PC-3 (cell line): ENCODE measurements around the gene VGLL1. TPM values are rescaled to one million over a fixed set of nuclear protein-coding genes. Genes with fewer than 3 reads are reported as not detected.

Experiments
- ATAC-seq: fragments of 200-7000 bp; cut with Tn5 transposase; 2 replicates; pipeline ENCODE4 v1.9.1; 2020; ENCODE audit warnings: mild to moderate bottlenecking, moderate library complexity
- BruUV-seq: library from RNA; stranded (reverse); fragments of 400-500 nt; replicated peaks from 2 replicates; lab custom pipeline; 2021; lab: Mats Ljungman, UMichigan
- CTCF ChIA-PET: fragments of 300-600 bp; sonication (Branson Sonifier 250); formaldehyde crosslinking; loops from one replicate; lab custom pipeline; 2022; ENCODE audit warnings: antibody characterized with exemption; lab: Charles Lee
- POLR2A ChIA-PET: fragments of 300-600 bp; sonication (Branson Sonifier 250); formaldehyde crosslinking; loops from one replicate; lab custom pipeline; 2022; ENCODE audit warnings: antibody characterized with exemption; ENCODE audit not compliant: unreplicated experiment; lab: Charles Lee
- DNase-seq: peaks from one replicate; pipeline ENCODE4 v3.0.0-alpha.2; 2015
- H2AFZ ChIP-seq: fragments of 300-600 bp; sonication (generic); 2 replicates; pipeline ENCODE4 v1.6.0; 2016; ENCODE audit warnings: antibody characterized with exemption, low read length
- H3F3A ChIP-seq: fragments of 300-600 bp; sonication (generic); one replicate; pipeline ENCODE4 v1.6.0; 2017; ENCODE audit warnings: antibody characterized with exemption, low read length, control low read depth, mild to moderate bottlenecking; ENCODE audit not compliant: unreplicated experiment
- H3K27ac ChIP-seq: fragments of 300-600 bp; sonication (generic); 2 replicates; pipeline ENCODE4 v1.5.1; 2016; ENCODE audit warnings: mild to moderate bottlenecking, low read length
- H3K27me3 ChIP-seq: fragments of 300-600 bp; sonication (generic); 2 replicates; pipeline ENCODE4 v1.6.1; 2016; ENCODE audit warnings: low read length, mixed read lengths
- H3K36me3 ChIP-seq: fragments of 300-600 bp; sonication (generic); 2 replicates; pipeline ENCODE4 v1.6.1; 2016; ENCODE audit warnings: low read depth, mixed run types, low read length, mixed read lengths
- H3K4me1 ChIP-seq: fragments of 300-600 bp; sonication (generic); 2 replicates; pipeline ENCODE4 v1.5.1; 2016; ENCODE audit warnings: low read length; ENCODE audit not compliant: insufficient read depth
- H3K4me2 ChIP-seq: fragments of 300-600 bp; sonication (generic); 2 replicates; pipeline ENCODE4 v1.6.0; 2016; ENCODE audit warnings: low read length
- H3K4me3 ChIP-seq: fragments of 300-600 bp; sonication (generic); 2 replicates; pipeline ENCODE4 v1.5.1; 2016; ENCODE audit warnings: mild to moderate bottlenecking, low read length, mixed read lengths
- H3K79me2 ChIP-seq: fragments of 300-600 bp; sonication (generic); 2 replicates; pipeline ENCODE4 v1.6.1; 2017; ENCODE audit warnings: low read length, mixed read lengths
- H3K9ac ChIP-seq: fragments of 300-600 bp; sonication (generic); 2 replicates; pipeline ENCODE4 v1.6.0; 2016; ENCODE audit warnings: mild to moderate bottlenecking, low read length
- H3K9me2 ChIP-seq: fragments of 300-600 bp; sonication (generic); replicated peaks from 2 replicates; pipeline ENCODE4 v1.6.1; 2016; ENCODE audit warnings: mixed run types, low read length, mixed read lengths
- H3K9me3 ChIP-seq: fragments of 300-600 bp; sonication (generic); 2 replicates; pipeline ENCODE4 v1.6.1; 2016; ENCODE audit warnings: low read length, mixed read lengths
- H4K20me1 ChIP-seq: fragments of 300-600 bp; sonication (generic); 2 replicates; pipeline ENCODE4 v1.6.1; 2016; ENCODE audit warnings: low read length, mixed read lengths
- CTCF ChIP-seq: fragments of 300-600 bp; sonication (generic); conservative IDR thresholded peaks from 2 replicates; pipeline ENCODE4 v1.5.1; 2017; ENCODE audit warnings: antibody characterized with exemption, low read depth, mild to moderate bottlenecking, low read length
- EZH2 ChIP-seq: fragments of 300-600 bp; sonication (generic); IDR thresholded peaks from one replicate; pipeline ENCODE4 v1.6.1; 2017; ENCODE audit warnings: antibody characterized with exemption, mild to moderate bottlenecking, low read length; ENCODE audit not compliant: unreplicated experiment
- EZH2phosphoT487 ChIP-seq: fragments of 300-600 bp; sonication (generic); IDR thresholded peaks from 2 replicates; pipeline ENCODE4 v1.6.1; 2018; ENCODE audit warnings: mild to moderate bottlenecking, antibody characterized with exemption, low read length, borderline replicate concordance
- intact Hi-C: fragments of 100-400 bp; cut with micrococcal nuclease; formaldehyde crosslinking; loops from 2 replicates; pipeline ENCODE4 v1.9.0; 2023
- total RNA-seq: library from RNA; depleted of rRNA; stranded (reverse); fragments of >200 nt; gene quantifications from 2 replicates; pipeline ENCODE4 v1.2.3, GENCODE V29; 2014

Gene VGLL1
- total RNA-seq, 1 experiment from 2014 or later: 5.3 TPM

GRCh38 chrX:136586386-136586785 lies 54.4 kb downstream of the VGLL1 start:
- no TSS peak for BruUV-seq

GRCh38 chrX:136587532-136587931 lies 55.5 kb downstream of the VGLL1 start:
- BruUV-seq: no TSS peak
- Histone ChIP-seq H3F3A (no peaks in the 10 kb centered on the region), H3K27me3 (no peaks in the 10 kb centered on the region)

More at GRCh38 chrX:136586386-136586785, 54.4 kb downstream of the VGLL1 start:
- Histone ChIP-seq H4K20me1 (no peaks in the 10 kb centered on the region), H3K9me2 (no peaks in the 10 kb centered on the region), H3K27ac (peak overlapping the region; percentile 65), H3F3A (no peaks in the 10 kb centered on the region), H3K4me2 (peak overlapping the region; percentile 12; the same call in 1 of the 2 replicates), H3K79me2 (no peaks in the 10 kb centered on the region), H3K36me3 (no peaks in the 10 kb centered on the region), H3K4me1 (peaks cover 33% of the 10 kb centered on the region), H2AFZ (no peak overlapping the region; the same call in 1 of the 2 replicates), H3K4me3 (no peak overlapping the region), H3K9ac (no peak overlapping the region), H3K9me3 (no peaks in the 10 kb centered on the region), H3K27me3 (no peaks in the 10 kb centered on the region)
- ChIA-PET CTCF (no interaction called here), POLR2A (no interaction called here)
- intact Hi-C loops: no loop called here
- ATAC-seq: peak; percentile 54
- DNase-seq: peak; percentile 67
- TF ChIP-seq EZH2: no peak
- TF ChIP-seq EZH2phosphoT487: no peak
- TF ChIP-seq CTCF: no peak

More at GRCh38 chrX:136587532-136587931, 55.5 kb downstream of the VGLL1 start:
- Histone ChIP-seq H3K36me3 (no peaks in the 10 kb centered on the region), H3K27ac (no peak overlapping the region), H3K9ac (no peak overlapping the region), H3K4me3 (no peak overlapping the region), H3K4me2 (no peak overlapping the region), H3K9me2 (no peaks in the 10 kb centered on the region), H3K4me1 (peaks cover 33% of the 10 kb centered on the region), H2AFZ (no peak overlapping the region), H3K79me2 (no peaks in the 10 kb centered on the region), H3K9me3 (no peaks in the 10 kb centered on the region), H4K20me1 (no peaks in the 10 kb centered on the region)
- POLR2A ChIA-PET: no interaction called here
- DNase-seq (no peak), ATAC-seq (no peak)
- TF ChIP-seq CTCF (no peak), EZH2phosphoT487 (no peak), EZH2 (no peak)
- CTCF ChIA-PET: no interaction called here
- intact Hi-C loops: no loop called here
